ENCODE data around the gene ACAD11. TPM values are rescaled to one million over a fixed set of nuclear protein-coding genes. Genes with fewer than 3 reads are reported as not detected.

The ACAD11 gene
- polyA plus RNA-seq, 3 donors, result 0.31 to 25.4 (median 0.40) TPM

- Mint-ChIP-seq H3K36me3 (peaks cover 0 to 11% of the 10 kb centered on the region in 2 donors), H3K9me3 (peaks cover 0 to 6% (median 2%) of the 10 kb centered on the region in 7 donors), H3K27ac (no peak overlapping the region), H3K4me3 (no peak overlapping the region), H3K27me3 (ENCODE audit: low read depth in 3 of 3) (peaks cover 0 to 4% (median 0%) of the 10 kb centered on the region in 3 donors), H3K4me1 (peaks cover 13% of the 10 kb centered on the region)
- Histone ChIP-seq H3K36me3 (replicated peaks in 1 of 2; ENCODE audit: control insufficient read depth in 1 of 2, insufficient read depth in 2 of 2, low read length in 2 of 2) (no peaks in the 10 kb centered on the region), H3K9me3 (replicated peaks in 1 of 2; ENCODE audit: control insufficient read depth in 1 of 2, insufficient read depth in 1 of 2, low read length in 2 of 2) (no peaks in the 10 kb centered on the region), H3K27ac (ENCODE audit: low read depth in 1 of 2, low read length in 2 of 2) (no peak overlapping the region), H2AFZ (ENCODE audit: insufficient read depth, low read depth, low read length, poor library complexity, severe bottlenecking) (no peak overlapping the region), H3K27me3 (ENCODE audit: control insufficient read depth in 2 of 2, insufficient read depth in 2 of 2, low read length in 2 of 2) (no peaks in the 10 kb centered on the region), H3K4me2 (replicated peaks; ENCODE audit: extremely low read depth, low read length, poor library complexity, severe bottlenecking) (no peak overlapping the region), H3K79me2 (ENCODE audit: insufficient read depth, low read length) (no peaks in the 10 kb centered on the region), H4K20me1 (ENCODE audit: insufficient read depth, low read length) (no peaks in the 10 kb centered on the region), H3K9ac (ENCODE audit: insufficient read depth, low read length, poor library complexity, severe bottlenecking) (no peak overlapping the region), H3K4me3 (replicated peaks in 1 of 3; ENCODE audit: low read depth in 2 of 3, low read length in 3 of 3) (no peak overlapping the region), H3K4me1 (ENCODE audit: control insufficient read depth in 1 of 2, insufficient read depth in 2 of 2, low read length in 2 of 2) (peaks cover 4 to 6% of the 10 kb centered on the region in 2 donors)
- no peak for TF ChIP-seq CTCF (IDR thresholded peaks at IDR 0.05)
- intact Hi-C loops (cut with micrococcal nuclease), result no loop called here
- no peak for DNase-seq
These were observed 67.4 kb downstream of the ACAD11 start for GRCh38 chr3:132592216-132592615.

- peaks cover 0 to 7% (median 2%) of the 10 kb centered on the region in 7 donors for H3K9me3 Mint-ChIP-seq
- no peaks in the 10 kb centered on the region for H3K27me3 Mint-ChIP-seq (ENCODE audit: low read depth in 3 of 3)
- no peak overlapping the region for H3K4me2 ChIP-seq (replicated peaks; ENCODE audit: extremely low read depth, low read length, poor library complexity, severe bottlenecking)
- no peak overlapping the region for H3K27ac ChIP-seq (ENCODE audit: low read depth in 1 of 2, low read length in 2 of 2)
- H3K36me3 Mint-ChIP-seq, result peaks cover 2 to 8% of the 10 kb centered on the region in 2 donors
- no peaks in the 10 kb centered on the region for H3K27me3 ChIP-seq (ENCODE audit: control insufficient read depth in 2 of 2, insufficient read depth in 2 of 2, low read length in 2 of 2)
- no peaks in the 10 kb centered on the region for H3K9me3 ChIP-seq (replicated peaks in 1 of 2; ENCODE audit: control insufficient read depth in 1 of 2, insufficient read depth in 1 of 2, low read length in 2 of 2)
- no peak overlapping the region for H3K27ac Mint-ChIP-seq
- H3K36me3 ChIP-seq (replicated peaks in 1 of 2; ENCODE audit: control insufficient read depth in 1 of 2, insufficient read depth in 2 of 2, low read length in 2 of 2), result no peaks in the 10 kb centered on the region
- no peaks in the 10 kb centered on the region for H3K79me2 ChIP-seq (ENCODE audit: insufficient read depth, low read length)
- no peak overlapping the region for H3K4me3 Mint-ChIP-seq
- no CpG with 5 or more reads among the region's 1 CpG for WGBS (ENCODE audit: insufficient coverage)
- H2AFZ ChIP-seq (ENCODE audit: insufficient read depth, low read depth, low read length, poor library complexity, severe bottlenecking), result no peak overlapping the region
- no peaks in the 10 kb centered on the region for H3K4me1 ChIP-seq (ENCODE audit: control insufficient read depth in 1 of 2, insufficient read depth in 2 of 2, low read length in 2 of 2)
- H4K20me1 ChIP-seq (ENCODE audit: insufficient read depth, low read length), result no peaks in the 10 kb centered on the region
- no peak overlapping the region for H3K4me3 ChIP-seq (replicated peaks in 1 of 3; ENCODE audit: low read depth in 2 of 3, low read length in 3 of 3)
- DNase-seq, result no peak
- TF ChIP-seq CTCF (IDR thresholded peaks at IDR 0.05), result no peak
- intact Hi-C loops (cut with micrococcal nuclease), result no loop called here
- H3K4me1 Mint-ChIP-seq, result no peaks in the 10 kb centered on the region
- no peak overlapping the region for H3K9ac ChIP-seq (ENCODE audit: insufficient read depth, low read length, poor library complexity, severe bottlenecking)
These were observed 72.2 kb downstream of the ACAD11 start for GRCh38 chr3:132587401-132587800.

All from CD14-positive monocyte (primary cell).